GM21367 (cell line): ENCODE data around the gene NBEAL2.
"Not testable (repeated sequence)": the region's sequence is repeated elsewhere in the genome, so short reads cannot be mapped to it uniquely, and the experiment has no call there.

Source experiments
- ATAC-seq: cut with Tn5 transposase; IDR thresholded peaks from one replicate; pipeline ENCODE4 v1.9.1; 2021; ENCODE audit not compliant: unreplicated experiment

NBEAL2 gene

GRCh38 chr3:46962990-46963389 lies 16.5 kb upstream of the NBEAL2 start:
- ATAC-seq = no peak

DNA sequence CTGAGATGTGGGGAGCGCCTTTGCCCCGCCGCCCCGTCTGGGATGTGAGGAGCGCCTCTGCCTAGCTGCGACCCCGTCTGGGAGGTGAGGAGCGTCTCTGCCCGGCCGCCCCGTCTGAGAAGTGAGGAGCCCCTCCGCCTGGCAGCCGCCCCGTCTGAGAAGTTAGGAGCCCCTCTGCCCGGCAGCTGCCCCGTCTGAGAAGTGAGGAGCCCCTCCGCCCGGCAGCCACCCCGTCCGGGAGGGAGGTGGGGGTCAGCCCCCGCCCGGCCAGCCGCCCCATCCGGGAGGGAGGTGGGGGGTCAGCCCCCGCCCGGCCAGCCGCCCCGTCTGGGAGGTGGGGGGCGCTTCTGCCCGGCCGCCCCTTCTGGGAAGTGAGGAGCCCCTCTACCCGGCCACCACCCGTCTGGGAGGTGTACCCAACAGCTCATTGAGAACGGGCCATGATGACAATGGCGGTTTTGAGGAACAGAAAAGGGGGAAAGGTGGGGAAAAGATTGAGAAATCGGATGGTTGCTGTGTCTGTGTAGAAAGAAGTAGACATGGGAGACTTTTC lies 15.4 kb upstream of the NBEAL2 start:
- ATAC-seq = not testable (repeated sequence)

- ATAC-seq = no peak
Measured at GRCh38 chr3:46965151-46965550, 14.3 kb upstream of the NBEAL2 start.

- ATAC-seq = no peak
Measured at GRCh38 chr3:46966811-46967210, 12.7 kb upstream of the NBEAL2 start.

DNA sequence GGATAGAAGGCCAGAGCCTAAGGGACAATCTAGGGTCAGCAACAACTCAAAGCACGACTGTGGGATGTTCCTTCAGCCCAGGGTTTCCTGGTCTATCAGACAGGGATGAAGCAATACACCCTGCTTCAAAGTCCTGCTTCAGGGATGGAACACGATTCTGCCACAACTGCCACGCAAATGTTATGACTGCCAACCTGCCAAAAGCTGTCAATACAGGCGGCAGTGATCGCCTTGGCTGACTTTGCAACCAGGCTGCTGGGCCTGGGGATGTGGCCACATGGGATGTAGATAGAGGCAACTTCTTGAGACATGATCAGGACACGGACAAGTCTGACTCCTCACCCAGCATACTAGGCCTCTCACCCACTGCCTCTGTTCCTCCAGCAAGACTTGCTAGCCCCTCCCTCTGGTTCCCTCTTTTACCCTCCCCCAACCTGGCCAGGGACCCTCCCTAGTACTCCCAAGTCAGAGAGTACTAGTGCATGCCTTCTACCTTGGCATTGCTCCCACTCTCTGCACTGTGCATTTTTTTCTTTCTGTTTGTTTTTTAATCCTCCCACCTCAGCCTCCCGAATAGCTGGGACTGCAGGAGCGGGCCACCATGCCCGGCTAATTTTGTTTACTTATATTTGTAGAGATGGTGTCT lies 10.6 kb upstream of the NBEAL2 start:
- ATAC-seq = no peak

GRCh38 chr3:46970391-46971091 lies 8.9 kb upstream of the NBEAL2 start:
- ATAC-seq = no peak

- ATAC-seq = no peak
Measured at GRCh38 chr3:46971151-46971550, 8.3 kb upstream of the NBEAL2 start.

DNA sequence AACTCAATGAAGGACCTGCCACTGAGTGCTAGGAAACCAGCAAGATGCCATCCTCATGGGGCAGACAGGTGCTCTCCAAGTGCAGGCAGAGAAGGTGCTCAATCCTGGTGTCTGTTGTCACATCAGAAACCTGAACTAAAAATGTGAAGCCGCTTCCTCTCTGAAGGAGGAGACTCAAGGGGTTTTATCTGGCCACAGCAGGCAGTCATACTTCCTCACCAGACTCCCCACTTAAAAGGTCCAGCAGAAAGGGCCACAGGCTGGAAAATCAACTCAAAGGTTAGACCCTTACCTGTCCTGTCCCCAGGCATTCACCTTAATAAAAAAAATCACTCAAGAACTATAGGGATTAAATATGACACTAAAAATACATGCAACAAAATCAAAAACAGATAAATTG lies 7.7 kb upstream of the NBEAL2 start:
- no peak for ATAC-seq

- ATAC-seq = no peak
Measured at GRCh38 chr3:46972396-46972795, 7.1 kb upstream of the NBEAL2 start.

- no peak for ATAC-seq
Measured at GRCh38 chr3:46974421-46975171, 4.9 kb upstream of the NBEAL2 start.

GRCh38 chr3:46976326-46977190 lies 2.9 kb upstream of the NBEAL2 start, which contains the start of gene CCDC12:
TSS of gene CCDC12 (minus strand) at chr3:46976745. CDS start at chr3:46976732, 13 bp downstream.
- ATAC-seq = peak; percentile 42

- ATAC-seq = no peak
Measured at GRCh38 chr3:46977811-46978195, 1.7 kb upstream of the NBEAL2 start.

DNA sequence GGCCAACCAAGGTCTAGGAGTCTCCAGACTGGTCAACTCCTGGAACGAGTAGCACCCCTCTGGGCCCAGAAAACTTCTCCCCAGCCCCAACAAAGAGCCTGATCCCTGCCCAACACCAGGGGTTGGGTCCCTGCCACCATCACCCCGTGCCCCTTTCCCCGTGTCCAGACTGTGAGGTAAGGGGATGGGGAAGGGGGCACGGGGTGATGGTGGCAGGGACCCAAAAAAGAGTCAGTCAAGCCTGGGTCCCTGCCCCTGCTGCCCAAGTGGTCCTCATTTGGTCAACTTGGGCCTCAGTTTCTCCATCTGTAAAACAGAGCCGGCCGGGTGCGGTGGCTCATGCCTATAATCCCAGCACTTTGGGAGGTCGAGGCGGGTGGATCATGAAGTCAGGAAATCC lies 1.1 kb upstream of the NBEAL2 start:
- no peak for ATAC-seq

GRCh38 chr3:46979958-46980497 lies 562 bp downstream of the NBEAL2 start:
- no peak for ATAC-seq

DNA sequence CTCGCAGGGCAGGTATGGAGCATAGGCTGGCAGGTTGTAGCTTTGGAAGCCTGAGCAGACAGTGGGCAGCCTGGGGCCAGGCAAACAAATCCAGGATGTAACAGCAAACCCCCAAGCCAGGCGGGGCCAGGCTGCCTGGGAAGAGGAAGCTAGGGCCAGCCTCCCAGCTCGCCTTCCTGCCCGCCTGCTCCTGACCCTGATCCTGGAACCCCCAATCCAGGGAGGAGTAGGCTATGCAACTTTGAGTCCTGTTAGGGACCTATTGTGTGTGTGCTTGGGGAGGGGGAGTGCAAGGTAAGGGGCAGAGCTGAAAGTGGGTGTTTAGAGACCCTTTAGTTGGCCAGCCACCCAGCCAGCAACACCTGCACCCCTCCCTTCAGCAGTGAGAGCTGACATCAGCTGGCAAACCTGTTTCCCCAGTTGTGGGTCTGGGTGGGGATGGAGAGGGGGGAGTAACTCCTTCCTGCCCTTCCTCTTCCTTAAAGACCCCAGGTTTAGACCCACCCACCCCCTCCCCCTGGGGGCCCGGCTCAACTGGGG lies 2.5 kb downstream of the NBEAL2 start:
- ATAC-seq = no peak

GRCh38 chr3:46982546-46982945 lies 3.1 kb downstream of the NBEAL2 start:
- no peak for ATAC-seq

GRCh38 chr3:46984591-46985459 lies 5.4 kb downstream of the NBEAL2 start:
- no peak for ATAC-seq

- ATAC-seq = no peak
Measured at GRCh38 chr3:46985588-46985987, 6.1 kb downstream of the NBEAL2 start.

DNA sequence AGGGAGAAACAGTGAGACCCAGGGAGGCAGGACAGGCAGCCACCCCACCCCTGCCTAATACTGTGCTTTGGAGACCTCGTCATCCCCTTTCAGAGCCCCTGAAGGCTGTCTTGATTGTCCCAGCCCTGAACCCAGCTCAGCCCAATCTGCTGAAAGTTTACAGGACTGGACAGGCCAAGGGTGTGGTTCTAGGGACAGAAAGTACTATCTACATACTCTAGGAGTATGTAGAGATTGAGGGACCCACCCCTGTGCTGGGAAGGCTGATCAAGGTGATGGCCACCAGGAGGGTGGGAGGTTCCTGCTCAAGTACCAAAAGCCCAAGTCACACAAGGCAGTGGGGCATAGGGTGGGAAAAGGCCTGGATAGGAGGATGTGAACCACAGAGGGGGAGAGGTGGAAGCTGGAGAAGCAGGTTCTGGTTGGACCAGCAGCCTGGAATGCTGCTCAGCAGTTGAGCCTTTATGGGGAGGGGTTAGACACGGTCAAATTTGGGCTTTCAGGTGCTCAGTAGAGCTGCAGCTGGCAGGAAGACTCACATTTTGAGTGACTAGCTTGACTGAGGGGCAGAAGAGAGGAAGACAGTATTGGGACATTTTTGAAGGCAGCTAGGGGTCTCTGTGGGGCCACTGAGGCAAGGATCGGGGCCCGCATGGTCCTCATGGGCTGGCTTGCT lies 6.7 kb downstream of the NBEAL2 start:
- no peak for ATAC-seq
